ENCODE data around the gene RHBDD3. TPM values are rescaled to one million over a fixed set of nuclear protein-coding genes. Genes with fewer than 3 reads are reported as not detected.

Gene RHBDD3
- total RNA-seq, 1 experiment from 2014 or later = 49.6 TPM

GRCh38 chr22:29258407-29259252 lies 9.2 kb downstream of the RHBDD3 start:
- Histone ChIP-seq H3K27me3 (ENCODE audit: control insufficient read depth, insufficient read depth, low read length) (no peaks in the 10 kb centered on the region), H3K9me3 (ENCODE audit: control insufficient read depth, insufficient read depth, low read depth, low read length) (no peaks in the 10 kb centered on the region), H3K4me3 (ENCODE audit: low read depth in 2 of 2, low read length in 2 of 2) (no peak overlapping the region), H3K4me1 (ENCODE audit: control insufficient read depth, insufficient read depth, low read length) (no peaks in the 10 kb centered on the region), H3K27ac (ENCODE audit: low read length) (no peak overlapping the region), H3K36me3 (ENCODE audit: control insufficient read depth, insufficient read depth, low read length) (no peaks in the 10 kb centered on the region)
- DNase-seq (ENCODE audit: low read depth, low spot score) = no peak
- CTCF ChIA-PET = no interaction called here
- no peak for ATAC-seq
- TF ChIP-seq POLR2AphosphoS5 (IDR thresholded peaks at IDR 0.05; ENCODE audit: low read depth, low read length) = no peak
- no peak for TF ChIP-seq CTCF (IDR thresholded peaks at IDR 0.05)
- TF ChIP-seq SIN3A (IDR thresholded peaks at IDR 0.05; ENCODE audit: borderline replicate concordance, insufficient read depth, low read depth, low read length) = no peak
- TF ChIP-seq TCF7L2 (IDR thresholded peaks at IDR 0.05; ENCODE audit: low read depth, low read length) = no peak
- TF ChIP-seq REST (IDR thresholded peaks at IDR 0.05; ENCODE audit: insufficient read depth in 1 of 2, low read depth in 2 of 2, low read length in 1 of 2) = no peak
- in situ Hi-C loops (cut with HindIII; ENCODE audit: low pct_unique_long_range_greater_than_20kb, low sequenced_read_pairs) (no loop called here), intact Hi-C loops (cut with micrococcal nuclease; ENCODE audit: unreplicated experiment) (no loop called here)
- no TSS peak for BruUV-seq (replicated peaks)
- POLR2A ChIA-PET = no interaction called here

- BruUV-seq (replicated peaks) = no TSS peak
- ChIA-PET POLR2A (no interaction called here), CTCF (no interaction called here)
- ATAC-seq (no peak), DNase-seq (ENCODE audit: low read depth, low spot score) (no peak)
- Histone ChIP-seq H3K27ac (ENCODE audit: low read length) (no peak overlapping the region), H3K9me3 (ENCODE audit: control insufficient read depth, insufficient read depth, low read depth, low read length) (no peaks in the 10 kb centered on the region), H3K4me3 (ENCODE audit: low read depth in 2 of 2, low read length in 2 of 2) (no peak overlapping the region), H3K27me3 (ENCODE audit: control insufficient read depth, insufficient read depth, low read length) (no peaks in the 10 kb centered on the region), H3K36me3 (ENCODE audit: control insufficient read depth, insufficient read depth, low read length) (no peaks in the 10 kb centered on the region), H3K4me1 (ENCODE audit: control insufficient read depth, insufficient read depth, low read length) (no peaks in the 10 kb centered on the region)
- TF ChIP-seq REST (IDR thresholded peaks at IDR 0.05; ENCODE audit: insufficient read depth in 1 of 2, low read depth in 2 of 2, low read length in 1 of 2) (no peak), TCF7L2 (IDR thresholded peaks at IDR 0.05; ENCODE audit: low read depth, low read length) (no peak), POLR2AphosphoS5 (IDR thresholded peaks at IDR 0.05; ENCODE audit: low read depth, low read length) (no peak), CTCF (IDR thresholded peaks at IDR 0.05) (no peak), SIN3A (IDR thresholded peaks at IDR 0.05; ENCODE audit: borderline replicate concordance, insufficient read depth, low read depth, low read length) (no peak)
- in situ Hi-C loops (cut with HindIII; ENCODE audit: low pct_unique_long_range_greater_than_20kb, low sequenced_read_pairs) = no loop called here
- intact Hi-C loops (cut with micrococcal nuclease; ENCODE audit: unreplicated experiment) = no loop called here
Measured at GRCh38 chr22:29257751-29258181, 10.0 kb downstream of the RHBDD3 start.

Data from Panc1 (cell line).